Esophagus muscularis mucosa (tissue), 4 donors: Measurements from ENCODE around the gene WDR77. TPM values are rescaled to one million over a fixed set of nuclear protein-coding genes. Genes with fewer than 3 reads are reported as not detected.

Experiments
- DNase-seq: peaks from one replicate; pipeline ENCODE4 v3.0.0-alpha.2; 2017; ENCODE audit errors: extremely low spot score
- H3K27ac ChIP-seq, 4 donors: fragments of 200-600 bp; sonication (generic); replicated peaks in 1 of 4; 1 replicate in 3 of 4; 2 replicates in 1 of 4; pipeline ENCODE4 v1.5.1; 2016 to 2019; ENCODE audit warnings: mild to moderate bottlenecking in 1 of 4
- H3K27me3 ChIP-seq, 4 donors: fragments of 200-600 bp; sonication (generic); one replicate each; pipeline versions ENCODE4 v1.5.1 to v1.6.0; 2016 to 2019
- H3K36me3 ChIP-seq, 4 donors: fragments of 200-600 bp; sonication (generic); one replicate each; pipeline ENCODE4 v1.5.1; 2016 to 2019
- H3K4me1 ChIP-seq, 4 donors: fragments of 200-600 bp; sonication (generic); one replicate each; pipeline ENCODE4 v1.5.1; 2016 to 2019
- H3K4me3 ChIP-seq, 4 donors: fragments of 200-600 bp; sonication (generic); 1 replicate in 2 of 4; 2 replicates in 2 of 4; pipeline ENCODE4 v1.5.1; 2016 to 2019; ENCODE audit warnings: mild to moderate bottlenecking in 4 of 4, moderate library complexity in 1 of 4
- H3K9me3 ChIP-seq, 4 donors: fragments of 200-600 bp; sonication (generic); 1 replicate in 3 of 4; 2 replicates in 1 of 4; pipeline ENCODE4 v1.5.1; 2016 to 2019
- CTCF ChIP-seq, 3 experiments: fragments of 200-600 bp in 2 of 3; fragments of 450-650 bp in 1 of 3; sonication (generic) in 2 of 3; IDR thresholded peaks; one replicate each; pipeline ENCODE4 v1.5.1; 2017 to 2019; ENCODE audit warnings: antibody characterized with exemption in 3 of 3, mild to moderate bottlenecking in 2 of 3, moderate library complexity in 1 of 3
- EP300 ChIP-seq: sonication (generic); formaldehyde crosslinking; IDR thresholded peaks from one replicate; pipeline ENCODE4 v1.6.1; 2017; ENCODE audit warnings: antibody characterized with exemption
- POLR2A ChIP-seq: fragments of 450-650 bp; IDR thresholded peaks from one replicate; pipeline ENCODE4 v1.6.1; 2017; ENCODE audit warnings: antibody characterized with exemption, moderate library complexity, mild to moderate bottlenecking, low read depth
- POLR2AphosphoS5 ChIP-seq, 2 donors: sonication (generic); formaldehyde crosslinking; IDR thresholded peaks; one replicate each; pipeline ENCODE4 v1.6.1; 2017; ENCODE audit warnings: antibody characterized with exemption in 2 of 2
- WGBS: methylation state at CpG from one replicate; pipeline ENCODE4 v1.1.5; 2018; 5-methylcytosine and 5-hydroxymethylcytosine counted together
- intact Hi-C: fragments of 100-400 bp; cut with DNase I; formaldehyde crosslinking; loops from one replicate; pipeline ENCODE4 v1.15.1; 2023
- total RNA-seq, 4 donors: library from RNA; depleted of rRNA; stranded (reverse); fragments of >200 nt; gene quantifications; one replicate each; pipeline versions ENCODE4 v1.1.0 to v1.2.1, GENCODE V29; 2016

Gene WDR77
- total RNA-seq, 4 donors from 2014 or later, result 20.8 to 27.6 (median 25.7) TPM

GRCh38 chr1:111454859-111455641, 6.0 kb upstream of the WDR77 start:
- H3K4me1 ChIP-seq, result peaks cover 39 to 55% (median 53%) of the 10 kb centered on the region in 4 donors
- peaks cover 25 to 65% (median 57%) of the 10 kb centered on the region in 4 donors for H3K36me3 ChIP-seq
- intact Hi-C loops, result no loop called here
- H3K27me3 ChIP-seq, result no peaks in the 10 kb centered on the region
- H3K27ac ChIP-seq, result no peak overlapping the region
- no peak for TF ChIP-seq POLR2A
- no peak for TF ChIP-seq EP300
- TF ChIP-seq CTCF (IDR thresholded peaks at IDR 0.05), result no peak
- TF ChIP-seq POLR2AphosphoS5 (IDR thresholded peaks at IDR 0.05), result no peak
- no peak for DNase-seq
- no peak overlapping the region for H3K4me3 ChIP-seq
- 63% methylated on average over 5 of the region's 5 CpGs for WGBS
- H3K9me3 ChIP-seq, result no peaks in the 10 kb centered on the region

GRCh38 chr1:111453706-111454105, 4.7 kb upstream of the WDR77 start:
- TF ChIP-seq CTCF (IDR thresholded peaks at IDR 0.05), result no peak
- no peak for TF ChIP-seq EP300
- TF ChIP-seq POLR2A, result no peak
- no peak for TF ChIP-seq POLR2AphosphoS5 (IDR thresholded peaks at IDR 0.05)
- H3K9me3 ChIP-seq, result no peaks in the 10 kb centered on the region
- intact Hi-C loops, result no loop called here
- peaks cover 13 to 52% (median 43%) of the 10 kb centered on the region in 4 donors for H3K36me3 ChIP-seq
- no peak overlapping the region for H3K4me3 ChIP-seq
- 92% methylated on average over 3 of the region's 3 CpGs for WGBS
- DNase-seq, result no peak
- H3K27me3 ChIP-seq, result no peaks in the 10 kb centered on the region
- H3K4me1 ChIP-seq, result peaks cover 41 to 58% (median 57%) of the 10 kb centered on the region in 4 donors
- H3K27ac ChIP-seq, result no peak overlapping the region

GRCh38 chr1:111452581-111452980, 3.5 kb upstream of the WDR77 start:
- intact Hi-C loops, result no loop called here
- DNase-seq, result no peak
- Histone ChIP-seq H3K4me3 (no peak overlapping the region), H3K4me1 (peaks cover 46 to 69% (median 67%) of the 10 kb centered on the region in 4 donors), H3K36me3 (peaks cover 3 to 40% (median 32%) of the 10 kb centered on the region in 4 donors), H3K9me3 (no peaks in the 10 kb centered on the region), H3K27me3 (no peaks in the 10 kb centered on the region), H3K27ac (no peak overlapping the region)
- TF ChIP-seq EP300 (no peak), CTCF (IDR thresholded peaks at IDR 0.05) (no peak), POLR2A (no peak), POLR2AphosphoS5 (IDR thresholded peaks at IDR 0.05) (no peak)
- 83% methylated on average over 3 of the region's 3 CpGs for WGBS

GRCh38 chr1:111450185-111450584, 1.1 kb upstream of the WDR77 start:
- H3K4me3 ChIP-seq, result peak overlapping the region; percentile 60 to 91 (median 88)
- peaks cover 5 to 40% (median 28%) of the 10 kb centered on the region in 4 donors for H3K36me3 ChIP-seq
- intact Hi-C loops, result no loop called here
- H3K27me3 ChIP-seq, result no peaks in the 10 kb centered on the region
- TF ChIP-seq EP300, result no peak
- TF ChIP-seq CTCF (IDR thresholded peaks at IDR 0.05), result no peak
- TF ChIP-seq POLR2AphosphoS5 (IDR thresholded peaks at IDR 0.05), result no peak
- TF ChIP-seq POLR2A, result no peak
- DNase-seq, result no peak
- H3K9me3 ChIP-seq, result no peaks in the 10 kb centered on the region
- H3K27ac ChIP-seq, result peak overlapping the region in 3 of 4 donors; percentile 85 to 91 (median 89)
- 54% methylated on average over 3 of the region's 3 CpGs for WGBS
- H3K4me1 ChIP-seq, result peaks cover 51 to 78% (median 69%) of the 10 kb centered on the region in 4 donors
